Activated CD4-positive, alpha-beta T cell treated with anti-CD3 and anti-CD28 coated beads, Interleukin-2, amount 10 ng/mL, durations not matched to agents 7 days and 5 days (primary cell): Measurements from ENCODE around the gene RSF1. TPM values are rescaled to one million over a fixed set of nuclear protein-coding genes. Genes with fewer than 3 reads are reported as not detected.
A peak's percentile ranks its signal among the peaks of the same experiment; 100 is the strongest.

Experiments
- CTCF ChIA-PET: fragments of 350-600 bp; sonication (Branson Sonifier 250); formaldehyde crosslinking; loops from one replicate; lab custom pipeline; 2021; ENCODE audit warnings: antibody characterized with exemption; lab: Charles Lee
- POLR2A ChIA-PET: fragments of 350-600 bp; sonication (Branson Sonifier 250); formaldehyde crosslinking; loops from one replicate; lab custom pipeline; 2021; ENCODE audit warnings: antibody characterized with exemption; lab: Charles Lee
- DNase-seq: peaks from one replicate; pipeline ENCODE4 v3.0.0-alpha.2; 2020
- H3K27ac Mint-ChIP-seq: one replicate; pipeline ENCODE4 v1.8.0; 2021; ENCODE audit warnings: mild to moderate bottlenecking, moderate library complexity, mixed read lengths
- H3K27me3 Mint-ChIP-seq: one replicate; pipeline ENCODE4 v1.8.0; 2021; ENCODE audit warnings: mixed read lengths
- H3K36me3 Mint-ChIP-seq: one replicate; pipeline ENCODE4 v1.8.0; 2021; ENCODE audit warnings: low read depth, mixed read lengths
- H3K4me1 Mint-ChIP-seq: one replicate; pipeline ENCODE4 v1.8.0; 2021; ENCODE audit warnings: mixed read lengths
- H3K4me3 Mint-ChIP-seq: one replicate; pipeline ENCODE4 v1.8.0; 2021; ENCODE audit warnings: mild to moderate bottlenecking, moderate library complexity, mixed read lengths
- H3K9me3 Mint-ChIP-seq: one replicate; pipeline ENCODE4 v1.8.0; 2021; ENCODE audit warnings: mixed read lengths
- total RNA-seq, 2 experiments: library from RNA; stranded (reverse); gene quantifications; one replicate each; pipeline ENCODE4 v1.2.3, GENCODE V29; 2021

The RSF1 gene
- total RNA-seq, 2 experiments from 2014 or later, result 57.8 to 62.5 TPM

- Mint-ChIP-seq H3K4me3 (no peak overlapping the region), H3K9me3 (peaks cover 22% of the 10 kb centered on the region), H3K36me3 (peaks cover 48% of the 10 kb centered on the region), H3K27ac (no peak overlapping the region), H3K27me3 (no peaks in the 10 kb centered on the region), H3K4me1 (peaks cover 13% of the 10 kb centered on the region)
- POLR2A ChIA-PET, result no interaction called here
- DNase-seq, result no peak
- CTCF ChIA-PET, result no interaction called here
These were observed 29.2 kb downstream of the RSF1 start for GRCh38 chr11:77791301-77791700.

- CTCF ChIA-PET, result no interaction called here
- no peak for DNase-seq
- Mint-ChIP-seq H3K4me1 (peaks cover 11% of the 10 kb centered on the region), H3K36me3 (peaks cover 42% of the 10 kb centered on the region), H3K27ac (no peak overlapping the region), H3K9me3 (peaks cover 22% of the 10 kb centered on the region), H3K27me3 (no peaks in the 10 kb centered on the region), H3K4me3 (no peak overlapping the region)
- POLR2A ChIA-PET, result no interaction called here
These were observed 30.6 kb downstream of the RSF1 start for GRCh38 chr11:77789731-77790476.

DNA sequence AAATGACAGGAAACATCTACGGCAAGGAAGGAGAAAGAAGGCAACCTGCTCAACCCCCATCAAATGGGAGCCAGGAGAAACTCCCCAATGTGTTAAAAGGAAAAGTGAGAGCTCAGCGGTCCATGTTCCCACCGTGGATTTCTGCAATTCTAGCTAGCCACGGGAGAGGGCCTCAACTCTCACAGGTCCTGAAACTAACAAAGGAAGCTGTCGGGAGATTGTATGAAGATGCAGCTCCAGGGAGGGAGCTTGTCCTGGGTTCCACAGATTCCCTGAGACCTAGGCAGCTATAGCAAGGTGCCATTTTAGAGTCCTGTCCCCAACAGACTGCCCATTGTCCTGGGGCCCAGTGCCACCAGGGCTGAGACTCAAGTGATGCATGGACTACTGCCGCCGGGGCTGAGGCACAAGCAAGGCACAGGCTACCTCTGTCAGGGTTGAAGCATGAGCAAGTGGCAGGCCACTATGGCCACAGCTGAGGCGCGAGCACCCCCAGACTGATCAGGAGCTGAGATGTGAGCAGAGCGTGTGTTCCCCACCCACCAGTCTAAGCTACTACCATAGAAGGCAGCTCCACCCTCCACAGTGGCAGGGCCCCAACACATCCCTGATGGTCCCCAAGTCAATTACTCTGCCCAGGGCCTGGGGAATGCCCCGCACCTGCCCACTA, 31.3 kb downstream of the RSF1 start:
- no peak overlapping the region for H3K27ac Mint-ChIP-seq
- ChIA-PET CTCF (no interaction called here), POLR2A (no interaction called here)
- DNase-seq, result no peak
- H3K9me3 Mint-ChIP-seq, result peaks cover 22% of the 10 kb centered on the region
- H3K4me1 Mint-ChIP-seq, result peaks cover 9% of the 10 kb centered on the region
- H3K36me3 Mint-ChIP-seq, result peaks cover 44% of the 10 kb centered on the region
- H3K4me3 Mint-ChIP-seq, result no peak overlapping the region
- no peaks in the 10 kb centered on the region for H3K27me3 Mint-ChIP-seq

DNA sequence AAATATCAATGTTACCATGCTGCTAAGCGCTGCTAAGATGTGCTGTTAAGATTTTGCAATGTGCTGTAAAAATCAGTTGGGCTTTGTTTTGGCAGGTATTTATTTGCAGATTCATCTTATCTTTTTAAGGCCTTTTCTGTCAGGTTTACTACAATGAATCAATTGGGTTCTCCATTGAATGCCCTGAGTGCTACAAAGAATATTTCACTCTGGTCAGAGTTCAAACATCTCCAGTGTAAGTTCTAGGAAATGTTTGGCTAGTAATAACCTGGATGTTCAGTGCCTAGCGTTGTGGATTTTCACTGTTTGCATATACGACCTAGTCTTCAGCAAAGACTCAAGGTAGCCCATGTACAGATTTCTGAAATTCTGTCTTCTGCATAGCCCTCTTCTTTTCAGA, 36.0 kb downstream of the RSF1 start:
- DNase-seq, result no peak
- ChIA-PET CTCF (no interaction called here), POLR2A (no interaction called here)
- peaks cover 11% of the 10 kb centered on the region for H3K36me3 Mint-ChIP-seq
- no peaks in the 10 kb centered on the region for H3K9me3 Mint-ChIP-seq
- no peak overlapping the region for H3K27ac Mint-ChIP-seq
- H3K27me3 Mint-ChIP-seq, result no peaks in the 10 kb centered on the region
- no peak overlapping the region for H3K4me3 Mint-ChIP-seq
- H3K4me1 Mint-ChIP-seq, result peaks cover 9% of the 10 kb centered on the region

- H3K4me1 Mint-ChIP-seq, result peaks cover 7% of the 10 kb centered on the region
- H3K27ac Mint-ChIP-seq, result no peak overlapping the region
- no peaks in the 10 kb centered on the region for H3K27me3 Mint-ChIP-seq
- CTCF ChIA-PET, result no interaction called here
- no peak overlapping the region for H3K4me3 Mint-ChIP-seq
- DNase-seq, result no peak
- POLR2A ChIA-PET, result no interaction called here
- H3K9me3 Mint-ChIP-seq, result no peaks in the 10 kb centered on the region
- peaks cover 7% of the 10 kb centered on the region for H3K36me3 Mint-ChIP-seq
These were observed 37.5 kb downstream of the RSF1 start for GRCh38 chr11:77783025-77783424.

GRCh38 chr11:77779935-77780334, 40.6 kb downstream of the RSF1 start:
- Mint-ChIP-seq H3K36me3 (peaks cover 6% of the 10 kb centered on the region), H3K4me3 (no peak overlapping the region), H3K27me3 (no peaks in the 10 kb centered on the region), H3K4me1 (peaks cover 9% of the 10 kb centered on the region), H3K27ac (no peak overlapping the region), H3K9me3 (no peaks in the 10 kb centered on the region)
- no peak for DNase-seq
- CTCF ChIA-PET, result interaction anchor here (0.6 kb wide), 1 partner anchor 95 kb away, joined by 3 read pairs; no protein-coding TSS in a partner anchor
- POLR2A ChIA-PET, result no interaction called here

DNA sequence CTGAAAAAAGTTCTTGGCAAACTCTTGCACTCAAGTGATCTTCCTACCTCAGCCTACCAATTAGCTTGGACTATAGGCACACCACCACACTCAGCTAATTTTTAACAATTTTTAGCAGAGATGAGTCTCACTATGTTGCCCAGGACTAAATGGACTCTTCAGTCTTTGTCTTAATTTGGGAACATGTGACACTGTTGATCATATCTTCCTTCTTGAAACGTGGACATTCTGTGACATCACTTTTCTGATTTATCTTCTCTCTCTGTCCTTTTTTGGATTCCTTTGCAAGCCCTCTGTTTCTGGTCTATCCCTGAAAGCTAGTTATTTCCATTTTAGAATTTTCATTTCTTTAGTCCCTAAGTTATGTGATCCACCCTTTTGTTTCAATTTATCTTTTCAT, 42.0 kb downstream of the RSF1 start:
- ChIA-PET POLR2A (no interaction called here), CTCF (no interaction called here)
- Mint-ChIP-seq H3K36me3 (peaks cover 3% of the 10 kb centered on the region), H3K27me3 (no peaks in the 10 kb centered on the region), H3K4me3 (no peak overlapping the region), H3K4me1 (peaks cover 11% of the 10 kb centered on the region), H3K27ac (no peak overlapping the region), H3K9me3 (no peaks in the 10 kb centered on the region)
- no peak for DNase-seq

- Mint-ChIP-seq H3K27ac (no peak overlapping the region), H3K36me3 (peaks cover 3% of the 10 kb centered on the region), H3K4me3 (no peak overlapping the region), H3K4me1 (peaks cover 11% of the 10 kb centered on the region), H3K27me3 (no peaks in the 10 kb centered on the region), H3K9me3 (no peaks in the 10 kb centered on the region)
- no peak for DNase-seq
- CTCF ChIA-PET, result no interaction called here
- POLR2A ChIA-PET, result no interaction called here
These were observed 42.4 kb downstream of the RSF1 start for GRCh38 chr11:77778118-77778517.

GRCh38 chr11:77776455-77776854, 44.1 kb downstream of the RSF1 start:
- Mint-ChIP-seq H3K27me3 (no peaks in the 10 kb centered on the region), H3K27ac (no peak overlapping the region), H3K9me3 (no peaks in the 10 kb centered on the region), H3K4me1 (peaks cover 19% of the 10 kb centered on the region), H3K4me3 (no peak overlapping the region), H3K36me3 (peaks cover 3% of the 10 kb centered on the region)
- ChIA-PET POLR2A (no interaction called here), CTCF (interaction anchor here (0.7 to 1.0 kb wide), 2 partner anchors 24 to 231 kb away, joined by 3 read pairs; no protein-coding TSS in a partner anchor)
- DNase-seq, result peak; percentile 12

- ChIA-PET POLR2A (no interaction called here), CTCF (interaction anchor here (0.7 to 1.0 kb wide), 2 partner anchors 24 to 232 kb away, joined by 3 read pairs; no protein-coding TSS in a partner anchor)
- Mint-ChIP-seq H3K27ac (no peak overlapping the region), H3K9me3 (no peaks in the 10 kb centered on the region), H3K4me1 (peaks cover 24% of the 10 kb centered on the region), H3K27me3 (no peaks in the 10 kb centered on the region), H3K4me3 (no peak overlapping the region), H3K36me3 (peaks cover 3% of the 10 kb centered on the region)
- DNase-seq, result no peak
These were observed 44.6 kb downstream of the RSF1 start for GRCh38 chr11:77775936-77776335.

- Mint-ChIP-seq H3K4me1 (peaks cover 20% of the 10 kb centered on the region), H3K4me3 (no peak overlapping the region), H3K27ac (no peak overlapping the region), H3K9me3 (no peaks in the 10 kb centered on the region), H3K36me3 (no peaks in the 10 kb centered on the region), H3K27me3 (no peaks in the 10 kb centered on the region)
- POLR2A ChIA-PET, result no interaction called here
- DNase-seq, result no peak
- CTCF ChIA-PET, result no interaction called here
These were observed 49.4 kb downstream of the RSF1 start for GRCh38 chr11:77771135-77771534.

DNA sequence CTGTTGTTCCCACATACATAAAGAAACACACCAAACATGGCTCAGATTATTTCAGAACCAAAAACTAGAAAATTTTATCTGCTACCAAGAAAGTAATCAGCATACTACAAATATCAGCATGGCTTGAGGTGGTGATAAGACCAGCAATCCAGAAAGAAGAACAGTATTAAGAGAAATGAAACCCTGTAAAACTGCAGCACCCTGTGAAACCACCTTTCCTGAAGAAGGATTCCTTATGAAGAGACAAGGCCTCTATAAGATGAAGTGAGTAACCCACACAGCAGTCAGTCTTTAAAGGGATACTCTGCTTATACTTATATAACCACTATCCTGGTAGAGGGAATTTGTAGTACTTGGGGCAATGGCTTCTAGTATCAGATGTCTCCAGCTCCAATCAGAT, 49.9 kb downstream of the RSF1 start:
- POLR2A ChIA-PET, result no interaction called here

DNA sequence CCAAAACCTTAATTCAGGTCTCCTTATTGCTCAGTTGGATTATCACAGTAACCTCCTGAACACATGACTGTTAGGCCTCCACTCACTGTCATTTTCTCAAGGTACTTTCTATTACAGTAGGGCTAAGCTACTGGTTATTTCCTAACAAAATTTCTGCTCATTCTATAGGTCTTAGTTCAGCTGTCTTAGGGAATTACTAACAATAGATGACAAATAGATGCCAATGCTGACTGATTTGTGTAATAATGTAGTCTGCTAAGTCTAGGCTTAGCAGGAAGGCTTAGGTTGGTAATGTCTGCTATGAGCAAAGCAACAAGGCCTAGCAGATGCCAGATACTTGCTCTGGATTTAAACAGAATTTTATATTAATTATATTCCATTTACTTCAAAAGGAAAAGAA, 58.1 kb downstream of the RSF1 start:
- POLR2A ChIA-PET, result no interaction called here
- H3K27ac Mint-ChIP-seq, result no peak overlapping the region
- no peak for DNase-seq
- CTCF ChIA-PET, result interaction anchor here (1.1 kb wide), 1 partner anchor 69 kb away, joined by 3 read pairs; no protein-coding TSS in a partner anchor
- no peak overlapping the region for H3K4me3 Mint-ChIP-seq
- no peaks in the 10 kb centered on the region for H3K27me3 Mint-ChIP-seq
- H3K36me3 Mint-ChIP-seq, result peaks cover 28% of the 10 kb centered on the region
- no peaks in the 10 kb centered on the region for H3K4me1 Mint-ChIP-seq
- H3K9me3 Mint-ChIP-seq, result no peaks in the 10 kb centered on the region

More for the DNA sequence above, 49.9 kb downstream of the RSF1 start:
- no peaks in the 10 kb centered on the region for H3K27me3 Mint-ChIP-seq
- CTCF ChIA-PET, result no interaction called here
- no peaks in the 10 kb centered on the region for H3K9me3 Mint-ChIP-seq
- peaks cover 20% of the 10 kb centered on the region for H3K4me1 Mint-ChIP-seq
- no peaks in the 10 kb centered on the region for H3K36me3 Mint-ChIP-seq
- no peak overlapping the region for H3K27ac Mint-ChIP-seq
- H3K4me3 Mint-ChIP-seq, result no peak overlapping the region
- DNase-seq, result no peak
